ENCODE data around the gene SENP2.

SENP2 gene

GRCh38 chr3:185680231-185680630, 94.1 kb downstream of the SENP2 start:
- no peak for DNase-seq (ENCODE audit: low spot score)
